GM23248 (cell line): ENCODE results near the gene AKR7A2. TPM values are rescaled to one million over a fixed set of nuclear protein-coding genes. Genes with fewer than 3 reads are reported as not detected.

ENCODE experiments used
- DNase-seq: peaks from one replicate; pipeline ENCODE4 v3.0.0-alpha.2; 2015
- H2AFZ ChIP-seq: fragments of 200-600 bp; sonication (generic); 2 replicates; pipeline ENCODE4 v1.6.1; 2016; ENCODE audit warnings: antibody characterized with exemption
- H3F3A ChIP-seq: fragments of 200-600 bp; sonication (generic); 2 replicates; pipeline ENCODE4 v1.6.1; 2016; ENCODE audit warnings: mild to moderate bottlenecking, antibody characterized with exemption, mixed run types; ENCODE audit not compliant: insufficient read depth
- H3K27ac ChIP-seq: fragments of 200-600 bp; sonication (generic); 2 replicates; pipeline ENCODE4 v1.5.1; 2016; ENCODE audit warnings: mild to moderate bottlenecking
- H3K27me3 ChIP-seq: fragments of 200-600 bp; sonication (generic); replicated peaks from 2 replicates; pipeline ENCODE4 v1.6.1; 2016; ENCODE audit warnings: mild to moderate bottlenecking; ENCODE audit not compliant: insufficient read depth
- H3K36me3 ChIP-seq: fragments of 200-600 bp; sonication (generic); 2 replicates; pipeline ENCODE4 v1.6.1; 2016; ENCODE audit warnings: low read depth, mild to moderate bottlenecking
- H3K4me1 ChIP-seq: fragments of 200-600 bp; sonication (generic); 2 replicates; pipeline ENCODE4 v1.6.1; 2016; ENCODE audit warnings: mild to moderate bottlenecking; ENCODE audit not compliant: insufficient read depth
- H3K4me2 ChIP-seq: fragments of 200-600 bp; sonication (generic); one replicate; pipeline ENCODE4 v1.6.1; 2016; ENCODE audit warnings: mild to moderate bottlenecking; ENCODE audit not compliant: unreplicated experiment
- H3K4me3 ChIP-seq: fragments of 200-600 bp; sonication (generic); 2 replicates; pipeline ENCODE4 v1.5.1; 2016; ENCODE audit warnings: mild to moderate bottlenecking
- H3K79me2 ChIP-seq: fragments of 200-600 bp; sonication (generic); 2 replicates; pipeline ENCODE4 v1.6.1; 2016; ENCODE audit warnings: mild to moderate bottlenecking; ENCODE audit not compliant: insufficient read depth
- H3K9ac ChIP-seq: fragments of 200-600 bp; sonication (generic); 2 replicates; pipeline ENCODE4 v1.6.1; 2016; ENCODE audit warnings: mild to moderate bottlenecking
- H3K9me2 ChIP-seq: fragments of 200-600 bp; sonication (generic); 2 replicates; pipeline ENCODE4 v1.6.1; 2016; ENCODE audit warnings: mixed run types, mild to moderate bottlenecking, moderate library complexity; ENCODE audit not compliant: insufficient read depth
- H3K9me3 ChIP-seq: fragments of 200-600 bp; sonication (generic); one replicate; pipeline ENCODE4 v1.6.1; 2017; ENCODE audit warnings: low read depth
- H4K20me1 ChIP-seq: fragments of 200-600 bp; sonication (generic); 2 replicates; pipeline ENCODE4 v1.6.0; 2016; ENCODE audit not compliant: insufficient read depth
- EZH2 ChIP-seq: fragments of 200-600 bp; sonication (generic); IDR thresholded peaks from 2 replicates; pipeline ENCODE4 v1.6.1; 2018; ENCODE audit warnings: antibody characterized with exemption, mild to moderate bottlenecking; ENCODE audit not compliant: insufficient read depth, poor library complexity, severe bottlenecking
- EZH2phosphoT487 ChIP-seq: fragments of 200-600 bp; sonication (generic); IDR thresholded peaks from 2 replicates; pipeline ENCODE4 v1.6.1; 2018; ENCODE audit warnings: antibody characterized with exemption, moderate library complexity, mild to moderate bottlenecking, low read depth; ENCODE audit not compliant: insufficient read depth
- WGBS, 2 experiments: methylation state at CpG; one replicate each; pipeline ENCODE4 v1.1.6; 2015 to 2017; ENCODE audit warnings: low lambda C conversion rate in 2 of 2, low coverage in 1 of 2; ENCODE audit errors: missing lambda C conversion rate in 2 of 2; 5-methylcytosine and 5-hydroxymethylcytosine counted together
- in situ Hi-C: fragments of 300-500 bp; cut with MboI; formaldehyde crosslinking; loops from 2 replicates; pipeline ENCODE4 v1.15.0; 2020
- polyA plus RNA-seq: library from polyadenylated mRNA; unstranded; fragments of >200 nt; fragmentation: Nextera tagmentation; extraction: Ambion mirVana; gene quantifications from 2 replicates; pipeline ENCODE4 v1.2.1, GENCODE V29; 2016
- total RNA-seq: library from RNA; depleted of rRNA; stranded (reverse); fragments of >200 nt; shearing (Covaris generic); gene quantifications from 2 replicates; pipeline ENCODE4 v1.2.3, GENCODE V29; 2014

The AKR7A2 gene
- total and polyA plus RNA-seq, 2 experiments from 2014 or later: 93.1 to 97.1 TPM

DNA sequence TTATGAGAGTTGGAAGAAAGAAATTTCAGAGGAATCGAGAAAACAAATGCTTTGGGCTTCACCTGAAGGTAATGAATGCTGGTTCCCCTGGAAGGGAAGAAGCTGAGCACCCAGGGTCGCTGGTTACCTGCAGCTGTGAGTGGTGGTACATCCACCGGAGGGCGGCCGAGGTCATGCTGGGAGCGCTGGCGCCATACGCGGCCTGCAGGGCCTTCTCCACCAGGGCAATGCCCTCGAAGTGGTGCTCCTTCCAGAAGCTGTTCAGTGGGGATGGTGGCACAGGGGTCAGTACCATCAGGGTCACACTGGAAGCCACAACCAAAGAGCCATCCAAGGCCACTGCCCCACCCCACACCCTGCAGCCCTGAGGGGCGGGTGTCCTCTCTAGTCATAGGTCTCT is 43.5 kb downstream of the AKR7A2 start:
- DNase-seq: no peak
- no peaks in the 10 kb centered on the region for H3K9me3 ChIP-seq
- no peak overlapping the region for H3K4me3 ChIP-seq
- no peaks in the 10 kb centered on the region for H3K4me1 ChIP-seq
- WGBS, 2 experiments: 72 to 73% methylated on average over 11 of the region's 11 CpGs
- H3K9ac ChIP-seq: no peak overlapping the region
- no peaks in the 10 kb centered on the region for H3K36me3 ChIP-seq
- TF ChIP-seq EZH2phosphoT487 (no peak), EZH2 (no peak)
- H3K27me3 ChIP-seq: no peaks in the 10 kb centered on the region
- no peak overlapping the region for H3K27ac ChIP-seq
- no peaks in the 10 kb centered on the region for H3F3A ChIP-seq
- H2AFZ ChIP-seq: no peak overlapping the region
- no peaks in the 10 kb centered on the region for H3K79me2 ChIP-seq
- no peak overlapping the region for H3K4me2 ChIP-seq
- H4K20me1 ChIP-seq: no peaks in the 10 kb centered on the region
- in situ Hi-C loops: no loop called here
- no peaks in the 10 kb centered on the region for H3K9me2 ChIP-seq

DNA sequence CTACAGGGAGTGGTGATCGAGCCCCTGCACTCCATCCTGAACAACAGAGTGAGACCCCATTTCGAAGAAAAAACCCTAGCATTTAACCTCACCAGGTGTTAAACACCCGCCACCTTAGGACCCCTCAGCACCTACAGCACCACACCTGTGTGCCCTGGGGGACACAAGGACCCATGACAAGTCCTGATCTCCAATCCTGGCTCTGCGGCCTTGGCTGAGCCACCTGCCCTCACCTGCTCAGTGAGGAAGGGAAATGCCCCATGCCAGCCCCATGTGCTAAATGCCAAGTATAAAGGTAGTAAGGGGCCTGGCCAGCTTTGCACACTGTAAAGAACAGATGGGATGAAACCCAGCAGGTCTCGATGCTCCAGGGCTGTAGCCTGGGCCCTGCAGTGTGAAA is 49.2 kb downstream of the AKR7A2 start:
- H2AFZ ChIP-seq: no peak overlapping the region
- 97 to 99% methylated on average over 5 of the region's 5 CpGs for WGBS, 2 experiments

GRCh38 chr1:19262047-19262446 is 49.9 kb downstream of the AKR7A2 start:
- TF ChIP-seq EZH2: no peak
- no peak for TF ChIP-seq EZH2phosphoT487
- Histone ChIP-seq H3K4me1 (peaks cover 24% of the 10 kb centered on the region), H3K36me3 (peaks cover 20% of the 10 kb centered on the region; the same call in 1 of the 2 replicates), H2AFZ (no peak overlapping the region), H3K79me2 (0 out of 2 replicates have a peak, but pooled peaks cover 1% of the 10 kb centered on the region), H3K27me3 (no peaks in the 10 kb centered on the region), H4K20me1 (no peaks in the 10 kb centered on the region), H3K4me2 (no peak overlapping the region), H3K27ac (no peak overlapping the region), H3K9me2 (no peaks in the 10 kb centered on the region), H3K4me3 (no peak overlapping the region), H3F3A (peaks cover 29% of the 10 kb centered on the region), H3K9ac (no peak overlapping the region), H3K9me3 (no peaks in the 10 kb centered on the region)
- no peak for DNase-seq
- in situ Hi-C loops: no loop called here
- 72 to 75% methylated on average over 5 of the region's 5 CpGs for WGBS, 2 experiments

More for the DNA sequence above, 49.2 kb downstream of the AKR7A2 start:
- in situ Hi-C loops: no loop called here
- TF ChIP-seq EZH2: no peak
- TF ChIP-seq EZH2phosphoT487: no peak
- Histone ChIP-seq H3K9me2 (no peaks in the 10 kb centered on the region), H3K9me3 (no peaks in the 10 kb centered on the region), H3K4me3 (no peak overlapping the region), H4K20me1 (no peaks in the 10 kb centered on the region), H3K4me2 (no peak overlapping the region), H3K4me1 (peaks cover 18% of the 10 kb centered on the region), H3K36me3 (peaks cover 20% of the 10 kb centered on the region; the same call in 1 of the 2 replicates), H3K27me3 (no peaks in the 10 kb centered on the region), H3K79me2 (no peaks in the 10 kb centered on the region), H3F3A (peaks cover 29% of the 10 kb centered on the region), H3K27ac (no peak overlapping the region), H3K9ac (no peak overlapping the region)
- DNase-seq: no peak

DNA sequence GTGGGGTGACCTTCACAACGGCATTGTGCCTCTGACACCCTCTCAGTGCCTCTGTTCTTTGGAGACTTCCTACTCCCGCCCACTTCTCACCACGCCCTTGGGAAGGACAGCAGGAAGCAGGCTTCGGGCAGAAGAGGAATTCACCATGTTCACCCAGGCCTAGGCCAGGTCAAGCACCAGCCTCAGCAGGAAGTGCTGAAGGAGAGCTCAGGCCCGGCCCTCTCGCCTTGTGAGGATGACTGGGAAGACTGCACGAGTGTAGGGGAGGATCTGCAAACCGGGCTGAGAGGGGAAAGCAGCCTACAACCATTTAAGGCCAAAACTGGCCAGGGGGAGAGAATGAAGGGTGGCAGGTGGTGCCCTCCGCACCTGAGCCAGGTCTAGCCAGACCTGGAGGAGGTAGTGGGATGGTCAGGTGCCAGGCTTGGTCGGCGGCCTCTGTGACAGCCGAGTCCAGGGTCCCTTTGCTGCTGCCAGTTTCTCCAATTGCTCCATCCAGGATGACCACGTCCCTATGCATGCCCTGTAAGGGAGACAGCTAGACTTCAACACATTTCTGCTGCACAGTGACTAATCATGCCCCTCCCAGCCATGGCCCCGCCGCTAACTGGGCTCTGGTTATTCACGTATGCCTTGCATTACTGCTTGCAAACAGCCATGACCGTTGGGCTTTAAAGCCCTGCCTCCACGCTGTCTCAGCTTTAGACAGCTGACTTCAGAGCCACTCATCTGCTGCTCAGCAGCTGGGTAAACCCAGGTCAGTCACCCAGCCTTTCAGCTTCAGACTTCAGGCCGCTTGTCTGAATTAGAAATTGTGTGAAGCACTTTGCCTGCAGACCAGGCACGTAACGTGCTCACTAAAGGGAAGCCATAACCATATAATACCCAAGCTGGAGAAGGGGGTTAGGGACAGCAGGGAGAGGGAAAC is 51.5 kb downstream of the AKR7A2 start:
- no peaks in the 10 kb centered on the region for H3K9me3 ChIP-seq
- H3K27me3 ChIP-seq: no peaks in the 10 kb centered on the region
- H3K79me2 ChIP-seq: peaks cover 12% of the 10 kb centered on the region
- H3K27ac ChIP-seq: peak overlapping the region; percentile 84
- peak; percentile 98 for DNase-seq
- peaks cover 29% of the 10 kb centered on the region for H3F3A ChIP-seq
- H3K9me2 ChIP-seq: no peaks in the 10 kb centered on the region
- no peak overlapping the region for H3K4me3 ChIP-seq
- TF ChIP-seq EZH2 (no peak), EZH2phosphoT487 (no peak)
- peaks cover 28% of the 10 kb centered on the region for H3K4me1 ChIP-seq
- H2AFZ ChIP-seq: no peak overlapping the region
- in situ Hi-C loops: no loop called here
- peak overlapping the region; percentile 62 for H3K9ac ChIP-seq
- peak overlapping the region; percentile 54 for H3K4me2 ChIP-seq
- no peaks in the 10 kb centered on the region for H4K20me1 ChIP-seq
- WGBS, 2 experiments: 43 to 48% methylated on average over 20 of the region's 21 CpGs
- peaks cover 20% of the 10 kb centered on the region; the same call in 1 of the 2 replicates for H3K36me3 ChIP-seq
